Activated gamma-delta T cell treated with anti-CD3 and anti-CD28 coated beads, Interleukin-2, amount 50 U/mL, for 16 hours (primary cell): ENCODE results near the gene LMF1.
"Not testable (repeated sequence)": the region's sequence is repeated elsewhere in the genome, so short reads cannot be mapped to it uniquely, and the experiment has no call there.

Source experiments
- DNase-seq: peaks from one replicate; pipeline ENCODE4 v3.0.0-alpha.2; 2020; ENCODE audit warnings: low read depth

LMF1 gene

DNA sequence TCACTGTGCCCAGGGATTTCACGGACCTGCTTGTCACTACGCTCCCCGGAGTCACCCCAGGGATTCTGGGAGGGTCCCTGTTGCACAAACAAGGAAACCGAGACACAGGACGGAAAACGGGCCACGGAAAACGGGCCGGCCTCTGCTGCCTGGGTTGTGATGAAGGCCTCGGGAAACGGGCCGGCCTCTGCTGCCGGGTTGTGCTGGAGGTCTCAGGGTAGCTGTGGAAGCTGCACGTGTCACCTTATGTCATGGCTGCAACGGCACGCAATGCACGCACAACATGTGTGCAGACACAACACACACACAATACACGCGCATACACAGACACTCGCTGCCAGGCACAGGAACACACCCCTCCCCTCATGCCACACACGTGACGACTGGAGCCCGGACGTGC lies 143.3 kb downstream of the LMF1 start:
- DNase-seq = no peak

DNA sequence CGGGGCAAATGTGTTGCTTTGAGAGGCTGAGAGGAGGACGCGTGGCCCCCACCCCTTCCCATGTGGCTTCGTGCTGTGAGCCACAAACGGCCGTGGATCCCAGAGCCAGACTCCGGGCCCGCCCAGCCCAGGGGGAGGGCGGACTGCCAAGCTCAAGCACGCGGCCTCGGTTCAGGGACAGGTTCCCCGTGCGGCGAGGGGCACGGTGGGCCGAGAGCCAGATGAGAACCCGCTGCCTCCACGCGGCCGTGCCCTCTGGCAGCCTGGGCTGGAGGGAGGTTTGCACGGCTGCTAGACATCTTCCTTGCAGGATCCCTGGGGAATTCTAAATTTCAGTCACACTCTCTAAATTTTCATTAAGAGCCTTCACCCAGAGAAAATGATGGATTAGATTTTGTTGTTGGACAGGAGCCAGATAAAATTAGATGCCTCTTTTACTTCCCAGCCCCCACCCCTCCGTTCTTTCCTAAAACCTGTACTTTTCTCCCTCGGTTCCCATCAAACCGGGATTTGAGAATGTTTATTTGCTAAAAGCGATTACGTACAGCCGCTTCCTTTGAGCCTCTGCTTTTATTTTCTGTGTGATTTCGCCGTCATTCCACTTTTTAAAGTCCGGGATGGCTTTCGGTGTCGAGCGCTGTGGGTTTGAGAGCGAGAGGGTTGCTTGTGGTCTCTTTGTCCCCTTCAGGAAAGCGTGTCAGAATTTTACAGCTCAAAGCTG lies 145.3 kb downstream of the LMF1 start:
- DNase-seq = no peak

DNA sequence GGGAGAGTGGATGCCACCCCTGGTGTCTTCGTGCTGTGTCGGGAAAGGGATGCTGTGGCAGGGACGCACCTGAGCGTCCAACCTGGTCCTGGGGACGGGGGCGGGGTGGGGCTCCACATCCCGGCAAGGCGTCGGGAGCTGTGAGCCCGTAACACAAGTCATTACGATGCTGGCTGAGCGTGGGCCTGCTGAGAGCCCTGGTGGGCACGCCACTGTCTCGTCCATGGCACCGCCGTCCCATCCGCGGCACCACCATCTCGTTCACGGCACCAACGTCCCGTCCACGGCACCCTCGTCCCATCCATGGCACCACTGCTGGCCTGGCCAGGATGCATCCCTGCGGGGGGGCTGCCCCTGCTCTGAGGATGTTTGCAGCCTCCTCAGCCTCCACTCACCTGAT lies 146.2 kb downstream of the LMF1 start:
- DNase-seq = no peak

DNA sequence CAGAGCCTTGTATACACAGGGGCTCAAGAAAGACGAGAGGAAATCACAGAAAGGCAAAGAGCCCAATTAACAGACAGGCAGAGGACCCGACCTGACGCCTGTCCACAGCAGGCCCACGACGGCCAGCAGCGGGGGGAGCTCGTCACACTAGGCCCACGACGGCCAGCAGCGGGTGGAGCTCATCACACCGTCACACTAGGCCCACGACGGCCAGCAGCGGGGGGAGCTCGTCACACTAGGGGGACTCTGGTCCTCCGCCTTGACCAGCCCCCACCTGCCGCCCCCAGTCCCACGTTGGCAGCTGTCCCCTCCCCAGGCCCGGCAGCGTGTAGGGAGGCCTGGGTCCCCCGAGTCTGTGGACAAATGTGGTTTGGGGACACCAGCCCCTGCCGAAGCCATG lies 146.6 kb downstream of the LMF1 start:
- DNase-seq = no peak

DNA sequence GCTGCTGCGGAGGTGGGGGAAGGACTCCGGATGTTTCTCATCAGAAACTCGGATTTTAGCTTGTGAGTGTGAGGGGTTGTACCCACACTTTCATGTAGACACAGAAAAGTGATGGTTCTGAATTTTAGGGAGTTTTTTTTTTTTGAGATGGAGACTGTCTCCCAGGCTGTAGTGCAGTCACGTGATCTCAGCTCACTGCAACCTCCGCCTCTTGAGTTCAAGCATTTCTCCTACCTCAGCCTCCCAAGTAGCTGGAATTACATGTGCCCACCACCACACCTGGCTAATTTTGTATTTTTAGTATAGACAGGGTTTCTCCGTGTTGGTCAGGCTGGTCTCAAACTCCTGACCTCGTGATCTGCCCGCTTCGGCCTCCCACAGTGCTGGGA lies 147.9 kb downstream of the LMF1 start:
- no peak for DNase-seq

DNA sequence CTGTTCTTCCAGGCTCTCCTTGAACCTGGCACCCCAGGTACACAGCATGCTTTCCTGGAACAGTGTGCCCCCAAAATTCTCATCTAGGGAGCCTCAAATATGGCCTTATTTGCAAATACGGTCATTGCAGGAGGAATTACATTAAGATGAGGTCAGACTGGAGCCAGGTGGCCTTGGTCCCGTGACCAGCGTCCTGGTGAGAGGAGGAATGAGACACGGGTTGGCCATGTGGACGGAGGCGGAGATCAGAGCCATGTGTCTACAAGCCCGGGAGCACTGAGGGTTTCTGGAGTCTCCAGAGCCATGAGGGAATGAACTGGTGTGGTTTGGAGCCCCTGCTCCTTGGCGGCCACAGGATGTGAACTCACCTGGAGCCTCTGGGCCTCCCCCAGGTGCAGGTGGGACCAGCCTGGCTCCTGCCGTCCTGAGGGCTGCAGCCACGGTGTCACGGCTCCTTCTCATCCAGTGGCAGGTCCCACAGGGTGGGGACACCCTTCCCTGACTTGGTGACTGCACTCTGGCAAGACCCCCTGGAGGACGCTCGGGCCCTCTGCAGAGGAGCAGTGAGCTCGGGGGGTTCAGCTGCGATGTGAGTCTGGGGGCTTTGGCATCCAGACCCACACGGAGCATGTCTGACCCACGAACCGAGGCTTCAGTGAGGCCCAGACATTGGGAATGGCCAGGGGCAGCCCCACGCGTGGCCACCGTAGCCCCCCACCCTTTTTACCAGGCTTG lies 148.4 kb downstream of the LMF1 start:
- DNase-seq = no peak

DNA sequence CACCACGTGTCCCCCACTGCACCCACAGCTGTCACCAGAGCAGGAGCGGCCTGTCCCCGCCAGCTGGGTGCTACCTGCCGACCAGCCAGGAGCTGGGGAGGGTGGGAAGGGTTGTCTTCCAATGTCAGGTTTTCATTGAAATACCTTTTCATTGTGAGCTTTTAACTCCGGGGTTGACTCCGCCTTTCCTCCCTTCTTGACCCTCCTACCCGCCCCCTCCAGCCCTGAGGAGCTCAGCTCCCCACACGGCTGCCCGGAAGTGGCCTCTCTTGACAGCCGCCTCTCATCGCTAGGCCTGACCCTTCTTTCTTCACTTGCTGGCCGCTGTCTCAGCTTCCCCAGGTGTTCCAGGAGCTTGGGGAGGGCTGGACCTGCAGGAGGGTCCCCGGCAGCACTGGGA lies 149.0 kb downstream of the LMF1 start:
- no peak for DNase-seq

DNA sequence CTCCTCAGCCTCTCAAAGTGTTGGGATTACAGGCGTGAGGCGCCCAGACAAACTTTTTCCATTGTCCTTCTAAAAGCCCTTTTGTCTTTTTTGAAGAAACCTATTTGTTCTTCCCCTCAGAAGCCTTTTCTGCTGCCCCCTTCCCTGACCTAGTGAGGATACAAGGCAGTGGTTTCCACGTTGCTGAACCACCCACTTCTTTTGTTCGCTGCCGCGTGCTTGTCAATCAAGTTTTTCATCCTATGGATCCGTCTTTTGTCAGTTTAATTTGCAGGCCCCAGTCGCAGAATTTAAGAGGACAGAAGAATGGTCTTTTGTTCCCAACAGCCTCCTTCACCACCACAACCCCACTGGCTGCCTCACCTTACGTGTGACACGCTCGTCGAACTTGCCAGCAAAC lies 150.0 kb downstream of the LMF1 start:
- no peak for DNase-seq

DNA sequence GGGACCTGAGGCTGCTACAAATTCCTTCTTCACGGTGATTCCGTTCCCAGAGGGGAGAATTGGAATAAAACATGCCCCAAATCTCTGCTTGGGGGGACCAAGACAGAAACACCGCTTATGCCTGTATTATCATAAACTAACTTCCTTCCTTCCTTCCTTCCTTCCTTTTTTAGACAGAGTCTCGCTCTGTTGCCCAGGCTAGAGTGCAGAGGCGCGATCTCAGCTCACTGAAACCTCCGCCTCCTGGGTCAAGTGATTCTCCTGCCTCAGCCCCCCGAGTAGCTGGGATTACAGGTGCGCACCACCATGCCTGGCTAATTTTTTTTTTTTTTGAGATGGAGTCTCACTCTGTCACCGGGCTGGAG lies 150.8 kb downstream of the LMF1 start:
- DNase-seq = not testable (repeated sequence)

DNA sequence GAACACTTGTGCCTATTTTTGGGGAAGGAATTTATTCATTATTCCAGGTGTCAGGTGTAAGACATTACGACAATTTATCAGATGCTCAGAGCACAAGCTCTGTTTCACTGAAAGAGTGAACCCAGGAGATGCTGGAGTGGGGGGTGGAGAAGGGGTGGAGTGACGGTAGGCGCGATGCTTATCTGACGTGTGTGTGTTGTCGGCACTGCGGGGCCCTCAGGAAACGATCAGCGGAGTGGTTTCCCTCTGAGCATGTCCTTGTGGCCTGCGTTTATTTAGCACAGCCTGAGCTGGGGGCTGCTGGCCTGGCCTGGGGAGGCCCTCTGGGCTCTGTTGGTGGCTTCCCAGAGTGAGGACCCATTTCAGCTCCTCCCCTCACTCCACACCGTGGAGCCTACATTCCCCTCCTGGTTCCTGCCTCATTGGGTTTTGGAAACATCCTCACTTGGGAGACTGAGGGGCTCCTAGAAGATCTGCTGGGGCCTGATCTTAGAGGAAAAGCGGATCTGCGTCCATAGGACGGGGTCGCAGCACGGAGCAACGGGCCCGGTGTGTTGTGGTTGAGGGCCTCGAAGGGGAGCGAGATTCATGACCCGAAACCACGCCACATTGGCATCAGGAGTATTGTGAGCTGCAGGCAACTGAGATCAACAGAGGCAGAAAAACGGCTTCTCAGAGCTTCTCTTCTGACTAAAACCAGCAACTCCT lies 151.3 kb downstream of the LMF1 start:
- DNase-seq = no peak

DNA sequence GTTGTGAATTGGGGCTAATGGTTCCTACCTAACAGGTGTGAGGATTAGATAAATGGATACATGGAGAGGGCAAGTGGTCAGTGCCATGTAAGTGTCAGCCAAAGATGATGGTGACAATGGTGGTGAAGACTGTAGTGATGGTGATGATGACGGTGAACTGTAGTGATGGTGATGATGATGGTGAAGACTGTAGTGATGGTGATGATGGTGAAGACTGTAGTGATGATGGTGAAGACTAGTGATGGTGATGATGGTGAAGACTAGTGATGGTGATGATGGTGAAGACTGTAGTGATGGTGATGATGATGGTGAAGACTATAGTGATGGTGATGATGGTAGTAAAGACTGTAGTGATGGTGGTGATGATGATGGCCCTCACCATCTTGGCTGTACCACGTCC lies 152.2 kb downstream of the LMF1 start:
- no peak for DNase-seq

DNA sequence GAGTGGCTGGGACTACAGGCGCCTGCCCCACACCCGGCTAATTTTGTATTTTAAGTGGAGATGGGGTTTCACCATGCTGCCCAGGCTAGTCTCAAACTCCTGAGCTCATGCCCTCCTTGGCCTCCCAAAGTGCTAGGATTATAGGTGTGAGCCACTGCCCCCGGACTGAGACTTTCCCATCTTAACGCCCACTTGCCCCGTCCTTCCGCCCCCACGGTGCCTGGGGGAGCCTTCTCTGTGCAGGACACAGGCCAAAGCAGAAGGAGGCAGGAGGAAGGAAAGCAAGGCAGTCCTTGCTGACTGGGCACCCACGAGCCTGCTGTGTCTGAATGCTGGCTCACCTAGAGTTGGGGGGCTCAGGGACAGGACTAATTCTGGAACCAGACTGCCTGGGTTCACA lies 152.7 kb downstream of the LMF1 start:
- no peak for DNase-seq

DNA sequence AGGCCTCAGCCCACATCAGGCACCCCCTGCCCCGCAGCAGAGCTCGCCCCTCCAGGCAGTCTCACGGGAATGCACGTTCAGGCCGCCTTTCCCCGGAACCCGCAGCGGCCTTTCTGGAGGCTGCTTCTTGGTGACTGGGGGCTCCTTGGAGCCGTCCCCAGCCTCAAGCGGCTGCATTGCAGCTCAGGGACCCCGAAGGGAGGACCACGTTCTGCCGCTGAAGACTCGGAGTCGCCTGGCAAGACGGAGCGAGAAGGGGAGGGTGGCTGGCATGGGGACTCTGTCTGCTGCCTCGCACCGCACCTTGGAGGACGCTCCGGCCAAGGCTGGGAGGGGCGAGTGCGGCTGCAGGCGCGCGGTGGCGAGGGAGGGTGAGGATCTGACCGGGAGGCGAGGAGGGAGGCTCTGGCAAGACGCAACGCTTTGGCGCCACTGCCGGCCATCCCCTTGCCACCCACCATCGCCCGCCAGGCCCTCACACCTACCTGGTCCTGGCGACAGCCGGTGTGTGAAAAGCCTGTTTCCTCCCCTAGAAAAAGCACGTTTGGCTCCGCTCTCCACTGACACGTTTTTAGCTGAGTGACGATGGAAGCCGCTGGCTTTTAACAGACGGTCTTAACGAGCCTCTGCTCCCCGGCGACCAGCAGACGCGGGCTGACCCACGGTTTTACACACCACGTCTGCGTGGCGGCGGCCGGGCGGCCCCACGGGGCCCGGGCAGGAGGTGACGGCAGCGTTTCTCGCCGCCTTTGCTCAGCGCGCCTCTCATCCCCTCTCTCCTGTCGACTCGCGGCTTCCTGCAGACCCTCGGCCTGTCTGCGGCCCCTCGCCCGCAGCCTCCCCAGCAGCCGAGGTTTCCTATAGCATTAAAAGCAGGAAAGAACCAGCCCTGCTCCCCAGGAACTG lies 153.5 kb downstream of the LMF1 start:
- no peak for DNase-seq

DNA sequence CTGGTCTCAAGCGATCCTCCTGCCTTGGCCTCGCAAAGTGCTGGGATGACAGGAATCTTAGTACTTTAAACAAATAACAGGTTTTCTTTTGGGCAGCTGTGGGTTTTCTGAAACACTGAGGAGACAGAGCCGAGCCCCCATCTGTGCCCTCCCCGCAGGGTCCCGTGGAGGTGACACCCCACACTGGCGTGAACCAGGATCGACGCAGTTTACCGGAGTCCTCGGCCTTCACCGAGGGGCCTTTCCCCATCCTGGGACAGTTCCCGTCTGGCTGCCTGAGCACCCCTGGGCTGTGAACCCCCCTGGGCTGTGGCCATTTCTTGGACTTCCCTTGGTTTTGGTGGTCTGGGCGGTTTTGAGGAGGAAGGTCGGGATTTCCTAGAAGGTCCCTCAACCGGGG lies 154.9 kb downstream of the LMF1 start:
- DNase-seq = no peak

DNA sequence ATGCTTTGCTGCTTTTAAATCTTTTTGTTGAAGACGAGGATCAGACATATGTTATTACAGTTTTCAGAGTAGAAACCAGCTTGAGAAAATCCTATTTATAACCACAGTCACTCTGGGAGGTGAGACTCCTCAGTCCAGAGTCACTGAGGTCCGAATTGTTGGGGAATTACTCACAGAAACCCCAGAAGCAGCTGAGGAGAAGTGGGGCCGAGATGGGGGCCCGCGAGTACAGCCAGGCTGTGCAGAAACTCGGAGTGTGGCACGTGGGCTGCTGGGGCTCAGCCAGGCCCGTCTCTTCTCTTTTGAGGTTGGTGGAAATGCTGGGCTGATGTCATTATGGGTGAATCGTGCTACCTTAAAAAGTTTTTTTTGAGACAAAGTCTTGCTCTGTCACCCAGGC lies 155.8 kb downstream of the LMF1 start:
- DNase-seq = no peak

DNA sequence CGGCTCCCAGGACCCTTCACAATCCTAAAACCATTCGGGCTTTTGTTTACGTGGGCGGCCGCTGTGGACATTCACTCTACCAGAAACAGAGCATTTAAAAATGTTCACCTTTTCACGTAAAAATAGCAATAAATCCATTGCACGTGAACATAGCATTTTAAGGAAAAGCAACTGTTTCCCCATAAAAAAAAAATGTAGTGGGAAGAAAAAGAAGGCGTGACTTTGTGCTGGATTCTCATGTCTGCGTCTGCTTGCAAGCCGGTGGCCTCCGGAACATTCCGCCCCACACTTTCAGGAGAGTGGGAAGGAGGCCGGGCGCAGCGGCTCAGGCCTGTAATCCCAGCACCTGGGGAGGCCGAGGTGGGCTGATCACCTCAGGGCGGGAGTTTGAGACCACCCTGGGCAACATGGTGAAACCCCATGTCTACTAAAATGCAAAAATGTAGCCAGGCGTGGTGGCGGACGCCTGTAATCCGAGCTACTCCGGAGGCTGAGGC lies 156.8 kb downstream of the LMF1 start:
- no peak for DNase-seq

DNA sequence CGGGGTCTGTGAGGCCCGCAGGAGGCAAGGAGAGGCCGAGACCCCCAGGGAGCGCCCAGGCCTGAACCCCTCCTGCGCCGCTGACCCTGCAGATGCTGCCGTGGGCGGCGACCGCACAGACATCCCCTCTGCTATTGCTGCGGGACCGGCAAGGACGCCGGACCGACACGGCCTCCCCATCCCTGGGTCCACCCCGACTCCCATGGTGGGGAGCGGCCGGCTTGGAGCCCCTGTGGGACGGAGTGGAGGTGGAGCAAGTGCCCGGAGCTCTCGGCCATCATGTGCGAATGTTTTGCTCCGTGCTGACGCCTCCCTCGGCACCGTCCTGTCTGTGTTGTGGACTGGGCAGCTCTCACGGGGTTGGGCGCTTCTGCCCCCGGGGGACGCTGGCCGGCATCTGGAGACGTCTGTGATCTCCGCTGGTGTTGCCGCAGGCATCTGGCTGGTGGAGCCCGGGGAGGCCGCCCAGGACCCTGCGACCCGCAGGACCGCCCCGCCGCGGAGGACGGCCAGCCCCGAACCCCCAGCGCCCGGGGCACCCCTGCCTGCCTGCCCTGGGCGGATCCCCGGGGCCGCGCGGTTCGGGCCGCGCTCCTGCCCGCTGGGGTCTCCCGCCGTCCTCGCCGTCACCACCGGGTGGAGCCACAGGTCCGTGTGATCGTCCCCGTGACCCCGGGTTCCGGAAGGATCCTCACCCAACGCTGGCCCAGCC lies 157.4 kb downstream of the LMF1 start:
- peak; percentile 27 for DNase-seq

DNA sequence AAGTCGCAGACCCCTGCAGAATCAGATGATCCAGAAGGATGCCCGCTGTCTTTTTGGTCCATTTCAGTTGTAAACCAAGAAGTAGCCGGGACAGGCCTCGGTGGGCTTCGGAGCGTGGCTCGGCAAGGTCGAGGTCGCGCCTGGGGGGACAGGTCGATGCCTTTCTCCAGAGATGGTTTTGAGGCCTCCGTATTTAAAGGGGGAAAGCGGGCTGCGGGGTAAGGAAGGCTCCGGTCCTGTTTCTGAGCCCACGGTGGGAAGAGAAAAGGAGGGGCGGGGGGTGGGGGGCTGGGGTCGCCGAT lies 162.7 kb downstream of the LMF1 start:
- DNase-seq = no peak

DNA sequence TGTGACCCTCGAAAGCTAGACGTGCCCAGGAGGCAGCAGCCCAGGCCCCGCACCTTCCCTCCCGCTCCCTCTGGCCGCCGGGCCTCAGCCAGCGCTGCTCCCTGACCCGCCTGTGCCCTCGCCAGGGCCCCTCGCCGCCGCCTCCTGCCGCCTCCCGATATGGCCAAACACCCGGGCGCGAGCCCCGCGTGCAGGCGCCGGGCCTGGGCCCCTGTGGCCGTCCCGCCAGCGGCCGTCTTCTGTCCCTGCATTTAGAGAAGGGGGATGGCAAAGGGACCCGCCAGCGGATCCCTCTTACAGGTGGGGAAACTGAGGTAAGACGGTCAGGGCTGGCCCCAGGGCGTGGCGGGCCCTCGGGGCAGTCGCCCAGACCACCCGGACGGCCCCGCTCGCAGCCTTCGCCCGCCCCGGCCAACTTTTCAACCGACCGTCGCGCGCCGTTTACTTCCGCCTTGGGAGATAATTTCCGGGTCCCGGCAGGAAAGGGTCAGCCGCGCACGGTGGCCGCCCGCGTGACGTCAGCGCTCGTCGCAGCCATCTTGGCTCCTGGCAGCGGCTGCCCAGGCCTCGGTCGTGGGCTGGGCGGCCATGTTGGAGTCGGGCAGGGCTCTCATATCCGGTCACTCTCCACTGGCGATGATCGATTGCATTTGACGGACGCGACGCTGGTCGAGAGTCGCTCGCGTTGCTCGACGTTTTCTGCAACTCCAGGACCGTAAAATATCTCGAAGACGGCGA lies 163.3 kb downstream of the LMF1 start:
- peak; percentile 73 for DNase-seq

DNA sequence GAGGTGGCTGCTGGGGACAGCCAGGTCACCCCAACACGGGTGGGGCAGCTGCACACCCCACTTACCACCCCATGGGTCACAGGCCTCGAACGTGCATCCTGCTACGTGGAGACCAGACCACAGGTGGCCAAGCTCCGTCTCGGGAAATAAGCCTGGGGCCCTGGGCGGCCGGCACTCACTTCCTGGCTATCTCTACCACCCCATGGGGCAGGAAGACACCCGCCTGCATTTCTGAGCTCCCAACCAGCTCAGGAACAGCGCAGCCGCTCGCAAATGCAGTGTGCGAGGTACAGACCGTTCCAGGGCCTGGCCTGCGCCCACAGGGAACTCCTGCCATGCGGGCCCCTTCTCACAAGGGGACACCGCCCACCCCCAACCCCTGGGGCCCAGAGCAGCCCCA lies 165.3 kb downstream of the LMF1 start:
- no peak for DNase-seq
